Neuronal stem cell (in vitro differentiated cells): ENCODE measurements around the gene VPS4B.

Experiments
- DNase-seq: peaks from one replicate; pipeline ENCODE4 v3.0.0-alpha.2; 2013; ENCODE audit warnings: low spot score
- H2AFZ ChIP-seq: one replicate; pipeline ENCODE4 v1.6.1; 2013; ENCODE audit warnings: mild to moderate bottlenecking, low read length, inconsistent platforms
- H2AK5ac ChIP-seq: 2 replicates; pipeline ENCODE4 v1.6.1; 2013; ENCODE audit warnings: low read depth, mild to moderate bottlenecking, inconsistent platforms, low read length, moderate library complexity, mixed read lengths
- H2BK120ac ChIP-seq: 2 replicates; pipeline ENCODE4 v1.6.1; 2013; ENCODE audit warnings: low read depth, mild to moderate bottlenecking, inconsistent platforms, low read length, moderate library complexity, mixed read lengths
- H2BK12ac ChIP-seq: one replicate; pipeline ENCODE4 v1.6.1; 2013; ENCODE audit warnings: low read length, inconsistent platforms
- H2BK15ac ChIP-seq: 2 replicates; pipeline ENCODE4 v1.6.1; 2013; ENCODE audit warnings: mild to moderate bottlenecking, low read length, inconsistent platforms, mixed read lengths
- H2BK5ac ChIP-seq: one replicate; pipeline ENCODE4 v1.6.1; 2013; ENCODE audit warnings: inconsistent platforms, mild to moderate bottlenecking, low read length, moderate library complexity
- H3K14ac ChIP-seq: one replicate; pipeline ENCODE4 v1.6.1; 2013; ENCODE audit warnings: low read length, inconsistent platforms
- H3K18ac ChIP-seq: 2 replicates; pipeline ENCODE4 v1.6.1; 2013; ENCODE audit warnings: low read length, inconsistent platforms
- H3K23ac ChIP-seq: 2 replicates; pipeline ENCODE4 v1.6.1; 2013; ENCODE audit warnings: low read depth, mild to moderate bottlenecking, mixed read lengths, low read length, inconsistent platforms; ENCODE audit not compliant: poor library complexity
- H3K27ac ChIP-seq: replicated peaks from 3 replicates; pipeline ENCODE4 v1.5.1; 2013; ENCODE audit warnings: low read length, inconsistent platforms
- H3K27me3 ChIP-seq, 3 experiments: 2 replicates each; pipeline ENCODE4 v1.6.1; 2013; ENCODE audit warnings: low read length in 3 of 3, mild to moderate bottlenecking in 2 of 3, inconsistent platforms in 1 of 3, low read depth in 1 of 3, mixed read lengths in 1 of 3, moderate library complexity in 1 of 3; ENCODE audit not compliant: control insufficient read depth in 3 of 3, insufficient read depth in 3 of 3
- H3K36me3 ChIP-seq, 2 donors: replicated peaks in 1 of 2; 2 replicates each; pipeline ENCODE4 v1.6.1; 2013; ENCODE audit warnings: low read length in 2 of 2; ENCODE audit not compliant: control insufficient read depth in 2 of 2, insufficient read depth in 2 of 2
- H3K4ac ChIP-seq: 2 replicates; pipeline ENCODE4 v1.6.1; 2013; ENCODE audit warnings: inconsistent platforms, mild to moderate bottlenecking, low read length, moderate library complexity
- H3K4me1 ChIP-seq, 2 donors: 1 replicate in 1 of 2; 2 replicates in 1 of 2; pipeline ENCODE4 v1.6.1; 2013; ENCODE audit warnings: low read length in 2 of 2, low read depth in 1 of 2; ENCODE audit not compliant: control insufficient read depth in 2 of 2, insufficient read depth in 1 of 2
- H3K4me2 ChIP-seq: one replicate; pipeline ENCODE4 v1.6.1; 2013; ENCODE audit warnings: mild to moderate bottlenecking, low read length, inconsistent platforms; ENCODE audit not compliant: insufficient read depth, poor library complexity, severe bottlenecking
- H3K4me3 ChIP-seq, 2 donors: 2 replicates each; pipeline ENCODE4 v1.5.1; 2013; ENCODE audit warnings: low read length in 2 of 2, mild to moderate bottlenecking in 2 of 2, inconsistent platforms in 1 of 2, moderate library complexity in 1 of 2
- H3K79me1 ChIP-seq: one replicate; pipeline ENCODE4 v1.6.1; 2013; ENCODE audit warnings: low read depth, mild to moderate bottlenecking, inconsistent platforms, low read length, moderate library complexity
- H3K9ac ChIP-seq: one replicate; pipeline ENCODE4 v1.6.1; 2013; ENCODE audit warnings: mild to moderate bottlenecking, low read depth, low read length, inconsistent platforms; ENCODE audit not compliant: poor library complexity
- H3K9me3 ChIP-seq, 2 donors: replicated peaks in 1 of 2; 2 replicates each; pipeline versions ENCODE3 to v1.6.1; 2013; ENCODE audit warnings: low read length in 2 of 2, mild to moderate bottlenecking in 2 of 2, inconsistent platforms in 1 of 2, low read depth in 1 of 2, mixed read lengths in 1 of 2, moderate library complexity in 1 of 2; ENCODE audit not compliant: control insufficient read depth in 2 of 2, insufficient read depth in 1 of 2
- H4K8ac ChIP-seq: one replicate; pipeline ENCODE4 v1.6.1; 2013; ENCODE audit warnings: low read depth, mild to moderate bottlenecking, inconsistent platforms, low read length, moderate library complexity
- H4K91ac ChIP-seq: one replicate; pipeline ENCODE4 v1.6.1; 2013; ENCODE audit warnings: low read length, low read depth, mild to moderate bottlenecking, inconsistent platforms; ENCODE audit not compliant: poor library complexity
- WGBS, 2 donors: extraction: QIAGEN DNeasy Blood & Tissue Kit; methylation state at CpG; one replicate each; pipeline ENCODE4 v1.1.7; 2013; ENCODE audit warnings: missing lambda C conversion rate in 2 of 2, mixed read lengths in 1 of 2; ENCODE audit not compliant: insufficient read length in 2 of 2, insufficient replicate concordance in 1 of 2; ENCODE audit errors: extremely low coverage in 2 of 2; 5-methylcytosine and 5-hydroxymethylcytosine counted together

Gene VPS4B

GRCh38 chr18:63356272-63356896 is 65.9 kb downstream of the VPS4B start:
- H3K4me1 ChIP-seq = no peaks in the 10 kb centered on the region
- no peak overlapping the region for H4K8ac ChIP-seq
- H4K91ac ChIP-seq = no peak overlapping the region
- no peak overlapping the region for H2BK120ac ChIP-seq
- H3K14ac ChIP-seq = no peak overlapping the region
- H3K4me2 ChIP-seq = no peak overlapping the region
- no peak for DNase-seq
- no peaks in the 10 kb centered on the region for H3K9me3 ChIP-seq
- no peak overlapping the region for H2BK12ac ChIP-seq
- H2AFZ ChIP-seq = no peak overlapping the region
- no peak overlapping the region for H3K9ac ChIP-seq
- H2BK15ac ChIP-seq = no peak overlapping the region
- no peak overlapping the region for H3K27ac ChIP-seq
- no peaks in the 10 kb centered on the region for H3K79me1 ChIP-seq
- no peak overlapping the region for H3K4me3 ChIP-seq
- H2AK5ac ChIP-seq = no peak overlapping the region
- H3K27me3 ChIP-seq = no peaks in the 10 kb centered on the region
- H3K23ac ChIP-seq = no peak overlapping the region
- peaks cover 16 to 94% of the 10 kb centered on the region in 2 donors for H3K36me3 ChIP-seq
- no peak overlapping the region for H3K18ac ChIP-seq
- H2BK5ac ChIP-seq = no peak overlapping the region
- WGBS, 2 donors = no CpG with 5 or more reads among the region's 7 CpGs
- H3K4ac ChIP-seq = no peak overlapping the region

- no CpG with 5 or more reads among the region's 2 CpGs for WGBS, 2 donors
- Histone ChIP-seq H3K4me2 (no peak overlapping the region), H3K36me3 (peaks cover 28 to 95% of the 10 kb centered on the region in 2 donors), H2BK12ac (no peak overlapping the region), H4K91ac (no peak overlapping the region), H3K27me3 (no peaks in the 10 kb centered on the region), H3K9me3 (no peaks in the 10 kb centered on the region), H3K18ac (no peak overlapping the region), H2BK15ac (no peak overlapping the region), H2AFZ (no peak overlapping the region), H3K9ac (no peak overlapping the region), H3K79me1 (no peaks in the 10 kb centered on the region), H3K4ac (no peak overlapping the region), H2BK5ac (no peak overlapping the region), H3K27ac (no peak overlapping the region), H3K4me3 (no peak overlapping the region), H2BK120ac (no peak overlapping the region), H3K23ac (no peak overlapping the region), H2AK5ac (no peak overlapping the region), H3K4me1 (no peaks in the 10 kb centered on the region), H4K8ac (no peak overlapping the region), H3K14ac (no peak overlapping the region)
- no peak for DNase-seq
These were observed 72.0 kb downstream of the VPS4B start for GRCh38 chr18:63350230-63350629.

GRCh38 chr18:63348508-63349136 is 73.7 kb downstream of the VPS4B start:
- Histone ChIP-seq H2AK5ac (no peak overlapping the region), H3K4me3 (no peak overlapping the region), H3K27ac (no peak overlapping the region), H3K9me3 (no peaks in the 10 kb centered on the region), H3K4me1 (no peaks in the 10 kb centered on the region), H4K8ac (no peak overlapping the region), H3K14ac (no peak overlapping the region), H3K27me3 (no peaks in the 10 kb centered on the region), H2BK120ac (no peak overlapping the region), H2BK5ac (no peak overlapping the region), H2BK12ac (no peak overlapping the region), H3K79me1 (no peaks in the 10 kb centered on the region), H4K91ac (no peak overlapping the region), H3K36me3 (peaks cover 29 to 95% of the 10 kb centered on the region in 2 donors), H3K4me2 (no peak overlapping the region), H2AFZ (no peak overlapping the region), H3K18ac (no peak overlapping the region), H3K4ac (no peak overlapping the region), H3K9ac (no peak overlapping the region), H3K23ac (no peak overlapping the region), H2BK15ac (no peak overlapping the region)
- no peak for DNase-seq
- WGBS, 2 donors = no CpG with 5 or more reads among the region's 7 CpGs

GRCh38 chr18:63346480-63347183 is 75.6 kb downstream of the VPS4B start:
- Histone ChIP-seq H2BK120ac (no peak overlapping the region), H3K79me1 (no peaks in the 10 kb centered on the region), H2AFZ (no peak overlapping the region), H3K23ac (no peak overlapping the region), H2BK5ac (no peak overlapping the region), H3K18ac (no peak overlapping the region), H4K91ac (no peak overlapping the region), H2BK15ac (no peak overlapping the region), H3K4me3 (no peak overlapping the region), H3K14ac (no peak overlapping the region), H2BK12ac (no peak overlapping the region), H3K9ac (no peak overlapping the region), H3K4ac (no peak overlapping the region), H4K8ac (no peak overlapping the region), H3K4me2 (no peak overlapping the region), H3K27me3 (no peaks in the 10 kb centered on the region), H2AK5ac (no peak overlapping the region), H3K36me3 (peaks cover 32 to 94% of the 10 kb centered on the region in 2 donors), H3K4me1 (no peaks in the 10 kb centered on the region), H3K9me3 (no peaks in the 10 kb centered on the region), H3K27ac (no peak overlapping the region)
- no peak for DNase-seq
- WGBS, 2 donors = no CpG with 5 or more reads among the region's 7 CpGs
